HepG2 (cell line): ENCODE data around the gene SMAD3. TPM values are rescaled to one million over a fixed set of nuclear protein-coding genes. Genes with fewer than 3 reads are reported as not detected.

Source experiments
- ATAC-seq: fragments of 200-7000 bp; cut with Tn5 transposase; 3 replicates; pipeline ENCODE4 v1.9.1; 2020; ENCODE audit warnings: mild to moderate bottlenecking, moderate library complexity
- BruUV-seq: library from RNA; stranded (reverse); fragments of 400-500 nt; replicated peaks from 2 replicates; lab custom pipeline; 2021; lab: Mats Ljungman, UMichigan
- CTCF ChIA-PET: fragments of 300-600 bp; formaldehyde crosslinking; extraction: SDS; loops from one replicate; lab custom pipeline; 2021; ENCODE audit warnings: low total read pairs, inconsistent platforms, low intra/inter-chr PET ratio; lab: Yijun Ruan, JAX
- POLR2A ChIA-PET: fragments of 350-600 bp; sonication (Branson Sonifier 250); formaldehyde crosslinking; loops from one replicate; lab custom pipeline; 2020; ENCODE audit warnings: antibody characterized with exemption, inconsistent platforms; lab: Yijun Ruan, JAX
- DNase-seq: peaks from one replicate; pipeline ENCODE4 v3.0.0-alpha.2; 2015; ENCODE audit warnings: low spot score
- FAIRE-seq: peaks from 3 replicates; lab custom pipeline; 2011; peaks lifted over from hg19 to GRCh38; lab: Jason Lieb, UNC
- H2AFZ ChIP-seq: one replicate; pipeline ENCODE4 v1.6.1; 2011; ENCODE audit warnings: low read length, inconsistent platforms
- H3K27ac ChIP-seq: fragments of 300-600 bp; 3 replicates; pipeline ENCODE4 v1.8.0; 2011; ENCODE audit warnings: mixed run types, mild to moderate bottlenecking, mixed read lengths, low read length, inconsistent platforms; ENCODE audit not compliant: insufficient read depth; ENCODE audit errors: extremely low read length
- H3K27me3 ChIP-seq, 2 experiments: fragments of 200-600 bp in 1 of 2; 2 replicates in 1 of 2; 3 replicates in 1 of 2; pipeline versions ENCODE4 v1.6.0 to v1.8.0; 2011; ENCODE audit warnings: low read length in 2 of 2, mild to moderate bottlenecking in 2 of 2, moderate library complexity in 2 of 2, inconsistent platforms in 1 of 2; ENCODE audit not compliant: insufficient read depth in 2 of 2, control insufficient read depth in 1 of 2
- H3K36me3 ChIP-seq, 2 experiments: fragments of 200-600 bp in 1 of 2; replicated peaks in 1 of 2; 2 replicates in 1 of 2; 3 replicates in 1 of 2; pipeline versions ENCODE4 v1.5.1 to v1.8.0; 2011; ENCODE audit warnings: low read length in 2 of 2, inconsistent platforms in 1 of 2; ENCODE audit not compliant: insufficient read depth in 2 of 2, control insufficient read depth in 1 of 2
- H3K4me1 ChIP-seq: 2 replicates; pipeline ENCODE4 v1.5.1; 2012; ENCODE audit warnings: low read length, inconsistent platforms; ENCODE audit not compliant: insufficient read depth
- H3K4me2 ChIP-seq: 2 replicates; pipeline ENCODE4 v1.6.0; 2011; ENCODE audit warnings: low read depth, low read length, inconsistent platforms
- H3K4me3 ChIP-seq, 3 experiments: fragments of 200-600 bp in 1 of 3; sonication (generic), shearing (Covaris generic) in 1 of 3; replicated peaks in 1 of 3; 2 replicates each; pipeline ENCODE4 v1.5.1; 2011 to 2016; ENCODE audit warnings: low read length in 3 of 3, inconsistent platforms in 2 of 3, low read depth in 2 of 3, mild to moderate bottlenecking in 2 of 3, control low read depth in 1 of 3, mixed read lengths in 1 of 3; ENCODE audit not compliant: insufficient read depth in 1 of 3
- H3K79me2 ChIP-seq: one replicate; pipeline ENCODE4 v1.6.1; 2011; ENCODE audit warnings: low read length, inconsistent platforms; ENCODE audit not compliant: insufficient read depth
- H3K9ac ChIP-seq: 2 replicates; pipeline ENCODE4 v1.6.0; 2011; ENCODE audit warnings: mild to moderate bottlenecking, low read depth, low read length, inconsistent platforms; ENCODE audit not compliant: insufficient read depth
- H3K9me3 ChIP-seq: 2 replicates; pipeline ENCODE4 v1.5.1; 2012; ENCODE audit warnings: mild to moderate bottlenecking, low read length
- H4K20me1 ChIP-seq: 2 replicates; pipeline ENCODE4 v1.6.0; 2011; ENCODE audit warnings: inconsistent platforms, mild to moderate bottlenecking, low read length, moderate library complexity; ENCODE audit not compliant: insufficient read depth
- HNRNPUL1 ChIP-seq: fragments of 200-400 bp; formaldehyde crosslinking; IDR thresholded peaks from 2 replicates; pipeline ENCODE4 v1.6.1; 2017; ENCODE audit warnings: low read depth, mild to moderate bottlenecking, low read length, moderate library complexity
- HOXA5 ChIP-seq: sonication (generic); formaldehyde crosslinking; IDR thresholded peaks from 2 replicates; pipeline ENCODE4 v1.4.0; 2020; ENCODE audit warnings: missing genetic modification reagents
- KMT2A ChIP-seq: sonication (generic); formaldehyde crosslinking; IDR thresholded peaks from 2 replicates; pipeline ENCODE4 v1.4.0; 2020; ENCODE audit warnings: missing genetic modification reagents
- MAFK ChIP-seq, 2 experiments: IDR thresholded peaks in 1 of 2; conservative IDR thresholded peaks in 1 of 2; 2 replicates each; pipeline ENCODE4 v1.6.1; 2011; ENCODE audit warnings: improper control_type of control experiment in 2 of 2, low read length in 2 of 2
- MYC ChIP-seq: sonication (generic); formaldehyde crosslinking; IDR thresholded peaks from 2 replicates; pipeline ENCODE4 v1.9.0; 2021; ENCODE audit warnings: missing genetic modification reagents, borderline replicate concordance
- PLRG1 ChIP-seq: fragments of 450-650 bp; conservative IDR thresholded peaks from 2 replicates; pipeline ENCODE4 v1.6.1; 2016
- SALL2 ChIP-seq: sonication (generic); formaldehyde crosslinking; IDR thresholded peaks from 2 replicates; pipeline ENCODE4 v1.8.1; 2023; ENCODE audit warnings: mild to moderate bottlenecking, missing genetic modification reagents, inconsistent platforms
- XRCC5 ChIP-seq: fragments of 200-400 bp; formaldehyde crosslinking; optimal IDR thresholded peaks from 2 replicates; pipeline ENCODE3; 2017; ENCODE audit warnings: mild to moderate bottlenecking, low read length
- ZNF329 ChIP-seq: sonication (generic); formaldehyde crosslinking; IDR thresholded peaks from 2 replicates; pipeline ENCODE4 v1.9.0; 2021; ENCODE audit warnings: low read depth, mild to moderate bottlenecking, missing genetic modification reagents
- ZNF556 ChIP-seq: sonication (generic); formaldehyde crosslinking; IDR thresholded peaks from 2 replicates; pipeline ENCODE4 v1.4.0; 2020; ENCODE audit warnings: mild to moderate bottlenecking, missing genetic modification reagents, borderline replicate concordance
- ZNF557 ChIP-seq: sonication (generic); formaldehyde crosslinking; IDR thresholded peaks from 2 replicates; pipeline ENCODE4 v1.4.0; 2020; ENCODE audit warnings: missing genetic modification reagents
- ZNF558 ChIP-seq: sonication (generic); formaldehyde crosslinking; IDR thresholded peaks from 2 replicates; pipeline ENCODE4 v1.9.0; 2022; ENCODE audit warnings: mild to moderate bottlenecking, missing genetic modification reagents, borderline replicate concordance
- ZNF782 ChIP-seq: sonication (generic); formaldehyde crosslinking; IDR thresholded peaks from 2 replicates; pipeline ENCODE4 v1.4.0; 2020; ENCODE audit warnings: missing genetic modification reagents, mild to moderate bottlenecking, borderline replicate concordance
- ZNF788 ChIP-seq: sonication (generic); formaldehyde crosslinking; IDR thresholded peaks from 2 replicates; pipeline ENCODE4 v1.5.0; 2020; ENCODE audit warnings: mild to moderate bottlenecking, missing genetic modification reagents, borderline replicate concordance
- in situ Hi-C: cut with HindIII; loops from 2 replicates; pipeline ENCODE4 v1.10.0; 2017; ENCODE audit warnings: low pct_unique_long_range_greater_than_20kb; ENCODE audit not compliant: extremely low pct_ligation_motif_present
- intact Hi-C: fragments of 100-400 bp; cut with micrococcal nuclease; formaldehyde crosslinking; loops from one replicate; pipeline ENCODE4 v1.10.0; 2022; ENCODE audit not compliant: unreplicated experiment
- polyA plus RNA-seq, 8 experiments: library from polyadenylated mRNA; depleted of rRNA in 3 of 8; stranded (reverse) in 7 of 8; unstranded in 1 of 8; fragments of >200 nt; fragmentation: Illumina TruSeq in 4 of 8; extraction: Trizol in 4 of 8; gene quantifications; 2 replicates each; pipeline versions ENCODE4 v1.2.1 to v1.2.3, GENCODE V29; 2011 to 2016; ENCODE audit warnings: low read depth in 4 of 8, missing spikeins in 1 of 8, mixed read lengths in 1 of 8; ENCODE audit not compliant: insufficient read depth in 1 of 8
- total RNA-seq, 5 experiments: library from RNA; depleted of rRNA; stranded (reverse); fragments of >200 nt; fragmentation: Illumina TruSeq; extraction: Trizol; gene quantifications; 2 replicates each; pipeline ENCODE4 v1.2.3, GENCODE V29; 2016; ENCODE audit warnings: low read depth in 1 of 5
- TF ChIP-seq, protein P1 (sequence below): sonication (generic); formaldehyde crosslinking; IDR thresholded peaks from 2 replicates; pipeline ENCODE4 v1.4.0; 2020; ENCODE audit warnings: missing genetic modification reagents, low read depth, mild to moderate bottlenecking, borderline replicate concordance
- TF ChIP-seq, protein P2 (sequence below): sonication (generic); formaldehyde crosslinking; IDR thresholded peaks from 2 replicates; pipeline ENCODE4 v1.4.0; 2020; ENCODE audit warnings: missing genetic modification reagents
- TF ChIP-seq, protein P3 (sequence below): sonication (generic); formaldehyde crosslinking; IDR thresholded peaks from 2 replicates; pipeline ENCODE4 v1.8.0; 2022; ENCODE audit warnings: mild to moderate bottlenecking, missing genetic modification reagents, borderline replicate concordance
- TF ChIP-seq, protein P4 (sequence below): sonication (generic); formaldehyde crosslinking; IDR thresholded peaks from 2 replicates; pipeline ENCODE4 v1.5.1; 2020; ENCODE audit warnings: missing genetic modification reagents, mild to moderate bottlenecking, borderline replicate concordance

Gene SMAD3
- total and polyA plus RNA-seq, 2 of the 13 experiments (the other 11 are each of a cell fraction or from before 2014, with no cell fraction given), result 8.6 to 56.3 TPM

DNA sequence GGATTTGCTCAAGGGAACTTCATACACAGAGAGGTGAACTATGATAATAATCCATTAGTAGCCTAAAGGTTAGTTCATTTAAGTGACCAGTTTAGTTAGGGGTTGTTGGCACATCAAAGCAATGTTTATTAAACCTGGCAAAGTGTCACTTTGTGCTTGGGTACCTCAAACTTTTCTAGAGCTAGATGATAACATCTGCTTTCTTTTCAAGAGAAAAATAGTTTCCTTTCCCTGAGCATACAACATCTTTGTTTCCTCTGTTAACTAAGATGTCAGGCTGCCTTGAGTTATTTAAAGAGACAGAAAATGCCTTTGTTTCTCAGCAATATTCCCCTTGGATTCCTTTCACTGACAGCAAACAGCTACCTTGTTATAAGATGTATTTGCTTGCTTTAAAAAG is 26.7 kb upstream of the SMAD3 start:
- in situ Hi-C loops, result no loop called here
- peaks cover 10% of the 10 kb centered on the region for H3K4me1 ChIP-seq
- H3K9me3 ChIP-seq, result no peaks in the 10 kb centered on the region
- intact Hi-C loops, result no loop called here
- POLR2A ChIA-PET, result interaction anchor here (1.0 to 1.8 kb wide), 2 partner anchors 9 to 25 kb away, joined by 3 to 5 read pairs; no protein-coding TSS in a partner anchor
- no peak overlapping the region for H3K4me3 ChIP-seq
- DNase-seq (no peak), ATAC-seq (no peak), FAIRE-seq (no peak)
- TF ChIP-seq, protein P1, sequence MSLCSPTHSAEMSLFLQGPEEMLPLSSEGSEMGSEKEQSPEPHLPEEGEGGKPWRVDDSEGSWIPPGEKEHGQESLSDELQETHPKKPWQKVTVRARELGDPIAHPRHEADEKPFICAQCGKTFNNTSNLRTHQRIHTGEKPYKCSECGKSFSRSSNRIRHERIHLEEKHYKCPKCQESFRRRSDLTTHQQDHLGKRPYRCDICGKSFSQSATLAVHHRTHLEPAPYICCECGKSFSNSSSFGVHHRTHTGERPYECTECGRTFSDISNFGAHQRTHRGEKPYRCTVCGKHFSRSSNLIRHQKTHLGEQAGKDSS (CRISPR knock-in tag), result no peak
- TF ChIP-seq ZNF557 (CRISPR knock-in tag), result no peak
- TF ChIP-seq, protein P2, sequence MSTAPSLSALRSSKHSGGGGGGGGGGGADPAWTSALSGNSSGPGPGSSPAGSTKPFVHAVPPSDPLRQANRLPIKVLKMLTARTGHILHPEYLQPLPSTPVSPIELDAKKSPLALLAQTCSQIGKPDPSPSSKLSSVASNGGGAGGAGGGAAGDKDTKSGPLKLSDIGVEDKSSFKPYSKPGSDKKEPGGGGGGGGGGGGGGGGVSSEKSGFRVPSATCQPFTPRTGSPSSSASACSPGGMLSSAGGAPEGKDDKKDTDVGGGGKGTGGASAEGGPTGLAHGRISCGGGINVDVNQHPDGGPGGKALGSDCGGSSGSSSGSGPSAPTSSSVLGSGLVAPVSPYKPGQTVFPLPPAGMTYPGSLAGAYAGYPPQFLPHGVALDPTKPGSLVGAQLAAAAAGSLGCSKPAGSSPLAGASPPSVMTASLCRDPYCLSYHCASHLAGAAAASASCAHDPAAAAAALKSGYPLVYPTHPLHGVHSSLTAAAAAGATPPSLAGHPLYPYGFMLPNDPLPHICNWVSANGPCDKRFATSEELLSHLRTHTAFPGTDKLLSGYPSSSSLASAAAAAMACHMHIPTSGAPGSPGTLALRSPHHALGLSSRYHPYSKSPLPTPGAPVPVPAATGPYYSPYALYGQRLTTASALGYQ, result no peak
- TF ChIP-seq SALL2, result no peak
- no peak for TF ChIP-seq MYC (CRISPR knock-in tag)
- TF ChIP-seq ZNF329, result no peak
- TF ChIP-seq ZNF556 (CRISPR knock-in tag), result no peak
- no peak for TF ChIP-seq XRCC5
- no peak for TF ChIP-seq HNRNPUL1
- no peak for TF ChIP-seq PLRG1
- no peak for TF ChIP-seq HOXA5
- no peak for TF ChIP-seq ZNF558 (CRISPR knock-in tag)
- no peak for TF ChIP-seq MAFK (conservative IDR thresholded peaks at IDR 0.05 in 1 of 2, IDR thresholded peaks at IDR 0.05 in 1 of 2; ENCODE audit: low read length in 2 of 2)
- no peak for TF ChIP-seq ZNF782 (CRISPR knock-in tag)
- no peak for TF ChIP-seq ZNF788 (CRISPR knock-in tag)
- TF ChIP-seq, protein P3, sequence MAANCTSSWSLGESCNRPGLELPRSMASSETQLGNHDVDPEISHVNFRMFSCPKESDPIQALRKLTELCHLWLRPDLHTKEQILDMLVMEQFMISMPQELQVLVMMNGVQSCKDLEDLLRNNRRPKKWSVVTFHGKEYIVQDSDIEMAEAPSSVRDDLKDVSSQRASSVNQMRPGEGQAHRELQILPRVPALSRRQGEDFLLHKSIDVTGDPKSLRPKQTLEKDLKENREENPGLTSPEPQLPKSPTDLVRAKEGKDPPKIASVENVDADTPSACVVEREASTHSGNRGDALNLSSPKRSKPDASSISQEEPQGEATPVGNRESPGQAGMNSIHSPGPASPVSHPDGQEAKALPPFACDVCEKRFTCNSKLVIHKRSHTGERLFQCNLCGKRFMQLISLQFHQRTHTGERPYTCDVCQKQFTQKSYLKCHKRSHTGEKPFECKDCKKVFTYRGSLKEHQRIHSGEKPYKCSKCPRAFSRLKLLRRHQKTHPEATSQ, result no peak
- TF ChIP-seq, protein P4, sequence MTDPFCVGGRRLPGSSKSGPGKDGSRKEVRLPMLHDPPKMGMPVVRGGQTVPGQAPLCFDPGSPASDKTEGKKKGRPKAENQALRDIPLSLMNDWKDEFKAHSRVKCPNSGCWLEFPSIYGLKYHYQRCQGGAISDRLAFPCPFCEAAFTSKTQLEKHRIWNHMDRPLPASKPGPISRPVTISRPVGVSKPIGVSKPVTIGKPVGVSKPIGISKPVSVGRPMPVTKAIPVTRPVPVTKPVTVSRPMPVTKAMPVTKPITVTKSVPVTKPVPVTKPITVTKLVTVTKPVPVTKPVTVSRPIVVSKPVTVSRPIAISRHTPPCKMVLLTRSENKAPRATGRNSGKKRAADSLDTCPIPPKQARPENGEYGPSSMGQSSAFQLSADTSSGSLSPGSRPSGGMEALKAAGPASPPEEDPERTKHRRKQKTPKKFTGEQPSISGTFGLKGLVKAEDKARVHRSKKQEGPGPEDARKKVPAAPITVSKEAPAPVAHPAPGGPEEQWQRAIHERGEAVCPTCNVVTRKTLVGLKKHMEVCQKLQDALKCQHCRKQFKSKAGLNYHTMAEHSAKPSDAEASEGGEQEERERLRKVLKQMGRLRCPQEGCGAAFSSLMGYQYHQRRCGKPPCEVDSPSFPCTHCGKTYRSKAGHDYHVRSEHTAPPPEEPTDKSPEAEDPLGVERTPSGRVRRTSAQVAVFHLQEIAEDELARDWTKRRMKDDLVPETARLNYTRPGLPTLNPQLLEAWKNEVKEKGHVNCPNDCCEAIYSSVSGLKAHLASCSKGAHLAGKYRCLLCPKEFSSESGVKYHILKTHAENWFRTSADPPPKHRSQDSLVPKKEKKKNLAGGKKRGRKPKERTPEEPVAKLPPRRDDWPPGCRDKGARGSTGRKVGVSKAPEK (CRISPR knock-in tag), result no peak
- no peak for TF ChIP-seq KMT2A (CRISPR knock-in tag)
- H3K36me3 ChIP-seq, result no peaks in the 10 kb centered on the region; a peak in 1 of 5 replicates
- H3K4me2 ChIP-seq, result no peak overlapping the region
- H3K27ac ChIP-seq, result no peak overlapping the region
- no peaks in the 10 kb centered on the region; the same call in 1 of the 2 replicates for H4K20me1 ChIP-seq
- no peak overlapping the region for H3K9ac ChIP-seq
- no peaks in the 10 kb centered on the region for H3K79me2 ChIP-seq
- H2AFZ ChIP-seq, result no peak overlapping the region
- TSS peak; percentile 24 for BruUV-seq
- CTCF ChIA-PET, result no interaction called here
- no peaks in the 10 kb centered on the region for H3K27me3 ChIP-seq
